LNCaP clone FGC (cell line): ENCODE results near the gene DLST.
A peak's percentile ranks its signal among the peaks of the same experiment; 100 is the strongest.

Source experiments
- DNase-seq: peaks from one replicate; pipeline ENCODE4 v3.0.0-alpha.2; 2011; ENCODE audit warnings: low read depth
- H3K4me3 ChIP-seq: 2 replicates; pipeline ENCODE4 v1.5.1; 2011; ENCODE audit warnings: mild to moderate bottlenecking, low read depth, low read length, control low read depth
- CTCF ChIP-seq: IDR thresholded peaks from 2 replicates; pipeline ENCODE4 v1.5.1; 2012; ENCODE audit warnings: mild to moderate bottlenecking; ENCODE audit not compliant: control insufficient read depth, insufficient read depth; ENCODE audit errors: extremely low read depth

The DLST gene

GRCh38 chr14:74852922-74853530 is 28.7 kb upstream of the DLST start:
- no peak overlapping the region for H3K4me3 ChIP-seq
- TF ChIP-seq CTCF, result no peak

GRCh38 chr14:74853581-74853980 is 28.1 kb upstream of the DLST start:
- H3K4me3 ChIP-seq, result no peak overlapping the region
- no peak for DNase-seq
- no peak for TF ChIP-seq CTCF

More at GRCh38 chr14:74852922-74853530, 28.7 kb upstream of the DLST start:
- peak; percentile 52 for DNase-seq

GRCh38 chr14:74855021-74855420 is 26.7 kb upstream of the DLST start:
- no peak for DNase-seq
- TF ChIP-seq CTCF, result no peak
- no peak overlapping the region for H3K4me3 ChIP-seq

- no peak overlapping the region for H3K4me3 ChIP-seq
- no peak for DNase-seq
- TF ChIP-seq CTCF, result no peak
Observed at GRCh38 chr14:74855945-74856344, 25.8 kb upstream of the DLST start.

GRCh38 chr14:74856366-74856765 is 25.4 kb upstream of the DLST start:
- H3K4me3 ChIP-seq, result no peak overlapping the region
- DNase-seq, result no peak
- TF ChIP-seq CTCF, result no peak

GRCh38 chr14:74858022-74858421 is 23.7 kb upstream of the DLST start:
- no peak overlapping the region for H3K4me3 ChIP-seq
- DNase-seq, result no peak
- TF ChIP-seq CTCF, result no peak

GRCh38 chr14:74859757-74860552 is 21.8 kb upstream of the DLST start:
- no peak for TF ChIP-seq CTCF
- H3K4me3 ChIP-seq, result no peak overlapping the region
- DNase-seq, result no peak
